ENCODE data around the gene ASB10.

Gene ASB10

GRCh38 chr7:151210087-151210854, 23.2 kb upstream of the ASB10 start, which contains the start of gene H2BK1:
Gene H2BK1 (minus strand): TSS chr7:151210488. CDS start chr7:151210318, 170 bp downstream.
- DNase-seq: no peak

DNA sequence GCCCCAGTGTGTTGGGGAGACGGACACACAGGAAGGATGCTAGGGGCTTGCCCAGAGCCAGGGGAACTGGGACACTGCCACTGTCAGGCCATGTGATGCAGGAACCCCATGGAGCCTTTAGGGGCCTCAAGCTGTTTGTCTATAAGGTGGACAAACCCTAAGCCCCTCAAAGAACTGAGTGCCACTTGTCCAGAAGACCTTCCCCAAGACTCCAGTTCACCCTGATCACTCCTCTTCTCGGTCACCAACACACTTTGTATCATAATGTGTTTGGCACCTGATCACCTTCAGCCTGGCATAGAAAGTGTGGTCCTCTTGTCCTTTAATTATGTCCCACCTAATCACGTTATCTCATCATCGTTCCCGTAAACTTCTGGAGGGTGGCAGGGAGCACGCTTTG, 22.5 kb upstream of the ASB10 start:
- no peak for DNase-seq

DNA sequence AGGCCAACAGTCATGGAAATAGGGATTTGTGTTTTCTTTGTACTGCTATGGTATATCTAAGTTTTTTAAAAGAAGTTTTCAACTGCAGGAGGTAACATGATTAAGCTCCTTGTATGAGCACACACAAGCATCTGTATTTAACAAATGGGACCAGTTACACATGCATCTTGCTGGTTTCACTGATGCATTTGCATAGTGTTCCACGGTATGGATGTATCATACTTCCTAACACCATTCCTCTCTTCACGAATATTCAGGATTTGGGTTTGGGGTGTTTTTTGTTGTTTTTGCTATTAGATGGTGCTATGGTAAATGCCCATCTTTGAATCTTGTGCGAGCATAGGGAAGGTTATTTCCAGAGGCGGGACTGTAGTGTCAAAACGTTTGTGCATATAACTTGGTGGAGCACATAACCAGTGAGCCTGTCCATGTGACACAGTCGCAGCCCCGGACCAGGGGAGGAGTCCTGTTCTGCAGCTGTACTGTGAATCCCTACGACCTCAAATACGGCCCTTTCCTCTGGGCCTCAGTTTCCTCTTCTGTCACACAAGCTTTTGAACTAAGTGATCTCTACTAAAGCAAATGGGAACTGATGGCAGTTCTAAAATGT, 21.3 kb upstream of the ASB10 start:
- DNase-seq: no peak

DNA sequence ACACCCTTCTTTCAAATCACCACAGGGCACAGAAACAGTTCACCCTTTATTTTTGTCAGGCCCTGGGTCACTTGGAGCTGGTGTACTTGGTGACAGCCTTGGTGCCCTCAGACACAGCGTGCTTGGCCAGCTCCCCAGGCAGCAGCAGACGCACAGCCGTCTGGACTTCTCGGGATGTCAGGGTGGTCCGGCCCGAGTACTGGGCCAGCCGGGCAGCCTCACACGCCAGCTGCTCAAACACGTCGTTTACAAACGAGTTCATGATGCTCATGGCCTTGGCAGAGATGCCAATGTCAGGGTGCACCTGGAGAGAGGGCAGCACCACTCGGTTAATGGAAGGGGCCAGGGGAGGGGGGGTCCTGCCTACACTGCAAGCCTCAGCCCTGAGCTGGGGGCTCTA, 20.8 kb upstream of the ASB10 start:
- DNase-seq: no peak

- no peak for DNase-seq
These were observed 20.3 kb upstream of the ASB10 start for GRCh38 chr7:151207315-151207714.

GRCh38 chr7:151206914-151207313, 19.9 kb upstream of the ASB10 start:
- no peak for DNase-seq

- no peak for DNase-seq
These were observed 18.7 kb upstream of the ASB10 start for GRCh38 chr7:151205730-151206129.

DNA sequence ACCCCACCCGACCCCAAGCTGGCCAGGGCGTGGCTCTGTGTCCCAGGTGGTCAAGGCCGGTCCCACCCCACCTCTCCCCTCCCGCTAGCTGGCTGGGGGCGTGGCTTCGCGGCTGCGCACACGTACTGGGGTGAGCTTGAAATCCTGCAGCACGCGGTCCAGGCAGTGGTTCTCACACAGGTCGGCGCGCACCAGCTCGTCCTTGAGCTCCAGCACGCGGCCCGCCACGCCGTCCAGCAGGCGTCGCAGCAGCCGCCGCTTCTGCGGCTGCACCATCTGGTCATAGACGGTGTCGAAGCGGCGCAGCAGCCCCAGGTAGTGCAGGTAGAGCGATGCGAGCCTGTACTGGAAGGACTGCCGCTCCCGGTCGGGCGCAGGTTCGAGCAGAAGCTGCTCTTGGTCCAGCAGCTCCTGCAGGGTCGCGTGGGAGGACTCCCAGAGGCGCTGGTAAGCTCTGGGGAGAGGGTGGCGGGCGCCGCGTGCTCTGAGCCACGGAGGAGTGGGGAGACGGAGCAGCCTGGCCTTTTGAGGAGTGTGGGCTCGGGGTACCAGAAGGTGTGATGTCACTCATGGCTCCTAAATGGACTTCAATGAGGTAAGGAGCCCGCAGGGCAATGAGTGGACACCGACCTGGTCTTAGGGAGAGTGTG, 17.5 kb upstream of the ASB10 start:
- no peak for DNase-seq

- no peak for DNase-seq
These were observed 15.8 kb upstream of the ASB10 start for GRCh38 chr7:151202836-151203235.

GRCh38 chr7:151201751-151202150, 14.7 kb upstream of the ASB10 start:
- DNase-seq: no peak

GRCh38 chr7:151201344-151201743, 14.3 kb upstream of the ASB10 start:
- DNase-seq: no peak

GRCh38 chr7:151198945-151199848, 12.1 kb upstream of the ASB10 start:
- DNase-seq: no peak

GRCh38 chr7:151197932-151198331, 10.9 kb upstream of the ASB10 start:
- no peak for DNase-seq

- DNase-seq: no peak
These were observed 8.8 kb upstream of the ASB10 start for GRCh38 chr7:151195616-151196450.

DNA sequence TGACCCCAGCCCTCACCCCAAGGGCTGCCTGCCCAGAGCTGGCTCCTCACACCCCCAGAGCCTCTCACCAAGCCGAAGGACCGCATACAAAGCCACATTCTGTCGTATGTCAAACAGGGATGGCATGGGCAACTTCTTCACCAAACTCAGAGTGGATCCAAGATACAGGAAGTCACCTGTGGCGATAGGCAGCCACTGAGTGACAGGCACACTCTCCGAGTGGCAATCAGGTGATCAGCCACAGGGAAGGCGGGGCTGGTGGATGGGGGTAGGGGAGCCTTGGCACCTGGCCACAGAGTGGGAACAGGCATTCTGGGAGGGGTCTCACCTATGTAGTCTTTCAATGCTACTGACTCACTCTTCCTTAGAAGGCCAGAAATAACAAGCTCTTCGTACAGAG, 7.1 kb upstream of the ASB10 start:
- no peak for DNase-seq

GRCh38 chr7:151193203-151193978, 6.3 kb upstream of the ASB10 start:
- no peak for DNase-seq

DNA sequence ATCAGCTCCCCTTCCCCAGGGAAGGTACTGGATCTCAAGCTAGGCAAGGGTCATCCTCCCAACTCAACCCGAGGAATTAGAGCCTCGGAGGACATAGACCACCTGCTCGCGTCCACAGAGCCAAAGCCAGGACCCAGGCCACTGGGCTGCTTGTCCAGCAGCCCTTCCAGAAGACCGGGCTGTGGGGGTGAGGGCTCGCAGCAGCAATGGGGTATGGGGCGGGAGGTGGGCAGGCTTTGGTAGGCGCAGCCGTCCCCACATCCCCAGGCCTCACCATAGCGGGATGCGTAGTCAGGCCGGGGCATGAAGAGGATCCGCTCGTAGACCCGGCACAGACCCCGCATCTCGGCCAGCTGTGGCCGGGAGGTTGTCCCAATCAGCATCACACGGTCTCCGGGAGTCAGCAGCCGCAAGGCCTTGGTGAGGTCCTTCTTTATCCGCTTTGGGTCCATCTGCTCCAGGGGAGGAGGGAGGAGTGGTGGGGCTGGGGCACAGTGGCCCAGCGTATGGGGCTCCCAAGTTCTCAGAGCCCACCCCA, 5.0 kb upstream of the ASB10 start:
- no peak for DNase-seq

DNA sequence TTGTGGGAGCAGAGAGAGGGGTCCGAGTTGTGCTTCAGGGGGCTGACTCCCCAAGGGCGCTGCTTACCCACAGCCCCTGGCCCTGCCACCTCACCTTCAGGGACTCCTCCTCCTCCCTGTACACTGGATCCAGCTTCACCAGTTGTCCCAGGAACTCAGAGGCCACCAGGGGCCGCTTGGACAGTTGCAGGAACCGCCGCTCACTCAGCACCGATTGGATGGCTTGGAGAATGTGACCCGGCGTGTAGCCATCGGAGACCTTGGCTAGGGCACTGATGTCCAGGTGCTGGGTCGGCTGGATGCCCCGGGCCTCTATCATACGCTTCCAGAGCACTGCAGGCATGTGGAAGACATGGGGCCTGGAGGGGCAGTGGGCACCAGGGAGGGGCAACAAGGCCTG, 4.5 kb upstream of the ASB10 start:
- no peak for DNase-seq

- DNase-seq: no peak
These were observed 2.0 kb upstream of the ASB10 start for GRCh38 chr7:151189038-151189437.

- DNase-seq: no peak
These were observed 1.1 kb upstream of the ASB10 start for GRCh38 chr7:151188252-151188542.
